Peyer's patch (tissue), 4 donors: ENCODE measurements around the gene DAPK1. TPM values are rescaled to one million over a fixed set of nuclear protein-coding genes. Genes with fewer than 3 reads are reported as not detected.

ENCODE experiments used
- DNase-seq, 3 donors: peaks; one replicate each; pipeline ENCODE4 v3.0.0-alpha.2; 2017 to 2019
- H3K27ac ChIP-seq, 4 donors: fragments of 200-600 bp; sonication (generic); one replicate each; pipeline ENCODE4 v1.5.1; 2016 to 2019
- H3K27me3 ChIP-seq, 2 donors: fragments of 200-600 bp; sonication (generic); one replicate each; pipeline ENCODE4 v1.5.1; 2019
- H3K36me3 ChIP-seq, 3 donors: fragments of 200-600 bp; sonication (generic); one replicate each; pipeline ENCODE4 v1.5.1; 2016 to 2019
- H3K4me1 ChIP-seq, 4 donors: fragments of 200-600 bp; sonication (generic); one replicate each; pipeline ENCODE4 v1.5.1; 2016 to 2019
- H3K4me3 ChIP-seq, 4 donors: fragments of 200-600 bp; sonication (generic); 1 replicate in 3 of 4; 2 replicates in 1 of 4; pipeline ENCODE4 v1.5.1; 2016 to 2019; ENCODE audit warnings: mild to moderate bottlenecking in 1 of 4
- H3K9me3 ChIP-seq, 4 donors: fragments of 200-600 bp; sonication (generic); one replicate each; pipeline ENCODE4 v1.5.1; 2016 to 2019; ENCODE audit warnings: mild to moderate bottlenecking in 1 of 4
- CTCF ChIP-seq, 6 experiments: fragments of 450-650 bp in 4 of 6; fragments of 200-600 bp in 2 of 6; sonication (generic) in 1 of 6; IDR thresholded peaks; one replicate each; pipeline ENCODE4 v1.5.1; 2017 to 2019; ENCODE audit warnings: antibody characterized with exemption in 6 of 6, mild to moderate bottlenecking in 3 of 6, moderate library complexity in 1 of 6
- POLR2A ChIP-seq, 2 donors: fragments of 450-650 bp; IDR thresholded peaks; one replicate each; pipeline ENCODE4 v1.5.1; 2017; ENCODE audit warnings: antibody characterized with exemption in 2 of 2, mild to moderate bottlenecking in 2 of 2, moderate library complexity in 2 of 2
- total RNA-seq, 4 donors: library from RNA; depleted of rRNA; stranded (reverse); fragments of >200 nt; gene quantifications; one replicate each; pipeline ENCODE4 v1.1.0, GENCODE V29; 2016

Gene DAPK1
- total RNA-seq, 4 donors from 2014 or later: 45.4 to 96.4 (median 77.2) TPM

GRCh38 chr9:87478226-87478992, 19.3 kb upstream of the DAPK1 start:
- Histone ChIP-seq H3K27me3 (no peaks in the 10 kb centered on the region), H3K9me3 (no peaks in the 10 kb centered on the region), H3K4me3 (no peak overlapping the region), H3K27ac (no peak overlapping the region), H3K36me3 (no peaks in the 10 kb centered on the region), H3K4me1 (no peaks in the 10 kb centered on the region)
- DNase-seq: no peak
- no peak for TF ChIP-seq POLR2A (IDR thresholded peaks at IDR 0.05)
- TF ChIP-seq CTCF (IDR thresholded peaks at IDR 0.05): no peak

GRCh38 chr9:87479801-87480201, 17.9 kb upstream of the DAPK1 start:
- H3K36me3 ChIP-seq: no peaks in the 10 kb centered on the region
- no peak for TF ChIP-seq CTCF (IDR thresholded peaks at IDR 0.05)
- TF ChIP-seq POLR2A (IDR thresholded peaks at IDR 0.05): no peak
- no peak overlapping the region for H3K4me3 ChIP-seq
- H3K27me3 ChIP-seq: no peaks in the 10 kb centered on the region
- no peak for DNase-seq
- H3K9me3 ChIP-seq: no peaks in the 10 kb centered on the region
- H3K4me1 ChIP-seq: no peaks in the 10 kb centered on the region
- H3K27ac ChIP-seq: no peak overlapping the region

- Histone ChIP-seq H3K4me3 (no peak overlapping the region), H3K27me3 (no peaks in the 10 kb centered on the region), H3K4me1 (no peaks in the 10 kb centered on the region), H3K36me3 (no peaks in the 10 kb centered on the region), H3K27ac (no peak overlapping the region), H3K9me3 (no peaks in the 10 kb centered on the region)
- DNase-seq: no peak
- no peak for TF ChIP-seq CTCF (IDR thresholded peaks at IDR 0.05)
- no peak for TF ChIP-seq POLR2A (IDR thresholded peaks at IDR 0.05)
Observed at GRCh38 chr9:87481890-87482855, 15.5 kb upstream of the DAPK1 start.

- Histone ChIP-seq H3K27me3 (no peaks in the 10 kb centered on the region), H3K9me3 (no peaks in the 10 kb centered on the region), H3K4me1 (no peaks in the 10 kb centered on the region), H3K27ac (no peak overlapping the region), H3K4me3 (no peak overlapping the region), H3K36me3 (no peaks in the 10 kb centered on the region)
- no peak for DNase-seq
- TF ChIP-seq CTCF (IDR thresholded peaks at IDR 0.05): no peak
- no peak for TF ChIP-seq POLR2A (IDR thresholded peaks at IDR 0.05)
Observed at GRCh38 chr9:87490225-87490624, 7.4 kb upstream of the DAPK1 start.

GRCh38 chr9:87490907-87491306, 6.8 kb upstream of the DAPK1 start:
- no peak for TF ChIP-seq POLR2A (IDR thresholded peaks at IDR 0.05)
- TF ChIP-seq CTCF (IDR thresholded peaks at IDR 0.05): no peak
- Histone ChIP-seq H3K36me3 (no peaks in the 10 kb centered on the region), H3K27me3 (no peaks in the 10 kb centered on the region), H3K4me1 (no peaks in the 10 kb centered on the region), H3K4me3 (no peak overlapping the region), H3K9me3 (no peaks in the 10 kb centered on the region), H3K27ac (no peak overlapping the region)
- no peak for DNase-seq
